ENCODE measurements around the gene RTL10. TPM values are rescaled to one million over a fixed set of nuclear protein-coding genes. Genes with fewer than 3 reads are reported as not detected.

RTL10 gene
- total and polyA plus RNA-seq, 2 of the 8 experiments (the other 6 are each of a cell fraction or from before 2014, with no cell fraction given): 11.5 to 18.8 TPM

- Histone ChIP-seq H2BK20ac (ENCODE audit: low read length) (no peak overlapping the region), H4K5ac (ENCODE audit: insufficient read length, low read depth, low read length) (no peak overlapping the region), H3K4ac (replicated peaks; ENCODE audit: insufficient read length, low read depth, low read length) (no peak overlapping the region), H3K9me3 (ENCODE audit: insufficient read depth in 2 of 2, low read depth in 1 of 2, low read length in 1 of 2) (no peaks in the 10 kb centered on the region), H3K27me3 (replicated peaks in 1 of 4; ENCODE audit: control insufficient read depth in 3 of 4, extremely low read depth in 1 of 4, insufficient read depth in 3 of 4, low read length in 3 of 4) (no peaks in the 10 kb centered on the region; a peak in 1 of 7 replicates), H4K91ac (replicated peaks; ENCODE audit: insufficient read length, low read length) (no peak overlapping the region), H2BK120ac (replicated peaks; ENCODE audit: low read depth, low read length) (no peak overlapping the region), H2AFZ (ENCODE audit: low read length) (no peak overlapping the region), H2AK5ac (ENCODE audit: low read depth, low read length) (no peak overlapping the region), H3K79me1 (ENCODE audit: low read depth, low read length) (no peaks in the 10 kb centered on the region), H3K18ac (ENCODE audit: extremely low read depth, low read length) (no peak overlapping the region), H3K23me2 (ENCODE audit: low read depth, low read length) (no peaks in the 10 kb centered on the region), H4K8ac (ENCODE audit: extremely low read depth, insufficient read depth, low read length) (no peak overlapping the region), H3K14ac (ENCODE audit: insufficient read length) (no peak overlapping the region), H3K27ac (ENCODE audit: low read depth, low read length) (no peak overlapping the region), H3K4me3 (ENCODE audit: extremely low read depth in 1 of 4, insufficient read depth in 2 of 4, low read depth in 3 of 4, low read length in 4 of 4) (no peak overlapping the region), H3K4me1 (replicated peaks in 1 of 4; ENCODE audit: control insufficient read depth in 3 of 4, insufficient read depth in 4 of 4, low read length in 3 of 4) (peaks cover 0 to 3% (median under 1%) of the 10 kb centered on the region in 4 experiments; a peak in 5 of 7 replicates), H2BK5ac (ENCODE audit: low read depth, low read length) (no peak overlapping the region), H3K79me2 (ENCODE audit: control insufficient read depth in 1 of 2, insufficient read depth in 2 of 2, low read length in 2 of 2) (no peaks in the 10 kb centered on the region), H3K9ac (replicated peaks in 1 of 4; ENCODE audit: extremely low read depth in 1 of 4, low read depth in 3 of 4, low read length in 3 of 4) (no peak overlapping the region), H3K23ac (ENCODE audit: insufficient read length) (no peak overlapping the region), H2BK15ac (ENCODE audit: low read length) (no peak overlapping the region), H2BK12ac (ENCODE audit: low read depth, low read length) (no peak overlapping the region), H3K4me2 (ENCODE audit: insufficient read depth in 1 of 2, low read depth in 2 of 2, low read length in 2 of 2) (no peak overlapping the region), H4K20me1 (replicated peaks in 1 of 2; ENCODE audit: control insufficient read depth in 1 of 2, insufficient read depth in 2 of 2, low read length in 2 of 2) (no peaks in the 10 kb centered on the region), H3K36me3 (ENCODE audit: control insufficient read depth in 2 of 4, insufficient read depth in 4 of 4, low read length in 3 of 4) (no peaks in the 10 kb centered on the region), H3K56ac (replicated peaks; ENCODE audit: insufficient read length, low read depth, low read length) (no peak overlapping the region)
- ChIA-PET POLR2A (ENCODE audit: partially characterized antibody) (interaction anchor here (1.5 kb wide), 1 partner anchor 28 kb away, joined by 4 read pairs; no protein-coding TSS in a partner anchor), CTCF (ENCODE audit: partially characterized antibody) (interaction anchor here (1.0 to 10.1 kb wide), 10 partner anchors 9 to 193 kb away, joined by 3 to 69 read pairs (median 6); no protein-coding TSS in a partner anchor)
- DNase-seq (ENCODE audit: low read depth in 1 of 2, low spot score in 2 of 2) (no peak), FAIRE-seq (no peak)
- 85% methylated on average over 16 of the region's 16 CpGs; no CpG with 5 or more reads in 1 of the 2 experiments for WGBS, 2 experiments (ENCODE audit: extremely low coverage in 1 of 2, insufficient coverage in 1 of 2, insufficient read length in 1 of 2, insufficient replicate concordance in 2 of 2, low coverage in 1 of 2, low lambda C conversion rate in 2 of 2, missing lambda C conversion rate in 1 of 2)
- TF ChIP-seq POLR2AphosphoS5 (IDR thresholded peaks at IDR 0.05; ENCODE audit: low read depth, low read length) (no peak), RBBP5 (IDR thresholded peaks at IDR 0.05; ENCODE audit: borderline replicate concordance, low read depth, low read length) (no peak), ATF3 (IDR thresholded peaks at IDR 0.05; ENCODE audit: insufficient read depth, low read depth, low read length) (no peak), MAX (IDR thresholded peaks at IDR 0.05) (no peak), ZNF274 (IDR thresholded peaks at IDR 0.05; ENCODE audit: borderline replicate concordance, extremely low read depth, low read length) (no peak), CTCF (IDR thresholded peaks at IDR 0.05; ENCODE audit: control extremely low read depth in 1 of 3, insufficient read depth in 1 of 3, low read depth in 1 of 3, low read length in 3 of 3) (no peak), E2F6 (IDR thresholded peaks at IDR 0.05) (no peak), SIX5 (IDR thresholded peaks at IDR 0.05; ENCODE audit: low read depth, low read length) (no peak), JUND (IDR thresholded peaks at IDR 0.05; ENCODE audit: low read length) (no peak), CHD2 (IDR thresholded peaks at IDR 0.05; ENCODE audit: low read length) (no peak)
Observed at GRCh38 chr22:19897726-19898125, 43.1 kb upstream of the RTL10 start.
